Left ventricle myocardium inferior (tissue), 1 donor: ENCODE data around the gene NAALADL2. TPM values are rescaled to one million over a fixed set of nuclear protein-coding genes. Genes with fewer than 3 reads are reported as not detected.

Source experiments
- DNase-seq: peaks from one replicate; pipeline ENCODE4 v3.0.0-alpha.2; 2020
- H3K27ac ChIP-seq: fragments of 200-600 bp; replicated peaks from 2 replicates; pipeline ENCODE4 v1.8.0; 2021
- H3K27me3 ChIP-seq: fragments of 200-600 bp; 2 replicates; pipeline ENCODE4 v1.8.0; 2021; ENCODE audit warnings: low read depth
- H3K36me3 ChIP-seq: fragments of 200-600 bp; 2 replicates; pipeline ENCODE4 v1.8.0; 2021
- H3K4me1 ChIP-seq: fragments of 200-600 bp; 2 replicates; pipeline ENCODE4 v1.8.0; 2021
- H3K4me3 ChIP-seq: fragments of 200-600 bp; 2 replicates; pipeline ENCODE4 v1.8.0; 2021; ENCODE audit warnings: mild to moderate bottlenecking, moderate library complexity
- H3K9me3 ChIP-seq: fragments of 200-600 bp; replicated peaks from 2 replicates; pipeline ENCODE4 v1.8.0; 2021
- CTCF ChIP-seq: fragments of 200-600 bp; IDR thresholded peaks from 2 replicates; pipeline ENCODE4 v1.8.0; 2021; ENCODE audit warnings: antibody characterized with exemption, mild to moderate bottlenecking, borderline replicate concordance
- intact Hi-C: fragments of 100-400 bp; cut with micrococcal nuclease; formaldehyde crosslinking; loops from one replicate; pipeline ENCODE4 v1.11.0; 2022
- total RNA-seq: library from RNA; stranded (reverse); fragmentation: NEBNext Ultra II Directional; extraction: Animal tissue kit (Norgen Biotek cat#: 25700); gene quantifications from one replicate; pipeline ENCODE4 v1.2.1, GENCODE V29; 2021
- donor health status: DM: no; HTN: yes; CAD: no; lungs with severe emphysema.

NAALADL2 gene
- total RNA-seq, 1 donor from 2014 or later = 5.8 TPM

- intact Hi-C loops = no loop called here
- Histone ChIP-seq H3K27me3 (no peaks in the 10 kb centered on the region), H3K9me3 (no peaks in the 10 kb centered on the region), H3K4me3 (no peak overlapping the region), H3K36me3 (no peaks in the 10 kb centered on the region), H3K4me1 (peaks cover 3% of the 10 kb centered on the region), H3K27ac (no peak overlapping the region)
- TF ChIP-seq CTCF = no peak
- no peak for DNase-seq
Observed at GRCh38 chr3:175399156-175399840, 540.2 kb downstream of the NAALADL2 start.

- Histone ChIP-seq H3K36me3 (no peaks in the 10 kb centered on the region), H3K4me1 (peaks cover 7% of the 10 kb centered on the region), H3K9me3 (no peaks in the 10 kb centered on the region), H3K27ac (no peak overlapping the region), H3K27me3 (no peaks in the 10 kb centered on the region), H3K4me3 (no peak overlapping the region)
- intact Hi-C loops = no loop called here
- no peak for DNase-seq
- no peak for TF ChIP-seq CTCF
Observed at GRCh38 chr3:175404027-175404426, 544.9 kb downstream of the NAALADL2 start.

GRCh38 chr3:175404621-175405020, 545.5 kb downstream of the NAALADL2 start:
- DNase-seq = no peak
- H3K9me3 ChIP-seq = no peaks in the 10 kb centered on the region
- H3K27ac ChIP-seq = no peak overlapping the region
- TF ChIP-seq CTCF = no peak
- intact Hi-C loops = no loop called here
- H3K4me3 ChIP-seq = no peak overlapping the region
- H3K27me3 ChIP-seq = no peaks in the 10 kb centered on the region
- no peaks in the 10 kb centered on the region for H3K36me3 ChIP-seq
- peaks cover 7% of the 10 kb centered on the region for H3K4me1 ChIP-seq

- intact Hi-C loops = no loop called here
Observed at GRCh38 chr3:175410251-175410650, 551.1 kb downstream of the NAALADL2 start.

GRCh38 chr3:175411405-175411804, 552.3 kb downstream of the NAALADL2 start:
- DNase-seq = no peak
- intact Hi-C loops = no loop called here
- Histone ChIP-seq H3K9me3 (no peaks in the 10 kb centered on the region), H3K27ac (no peak overlapping the region), H3K4me1 (no peaks in the 10 kb centered on the region), H3K36me3 (no peaks in the 10 kb centered on the region), H3K27me3 (no peaks in the 10 kb centered on the region), H3K4me3 (no peak overlapping the region)
- TF ChIP-seq CTCF = no peak

More at GRCh38 chr3:175410251-175410650, 551.1 kb downstream of the NAALADL2 start:
- no peaks in the 10 kb centered on the region for H3K4me1 ChIP-seq
- no peaks in the 10 kb centered on the region for H3K9me3 ChIP-seq
- no peak for TF ChIP-seq CTCF
- DNase-seq = no peak
- H3K4me3 ChIP-seq = no peak overlapping the region
- no peaks in the 10 kb centered on the region for H3K36me3 ChIP-seq
- no peak overlapping the region for H3K27ac ChIP-seq
- no peaks in the 10 kb centered on the region for H3K27me3 ChIP-seq
